H9 (cell line): ENCODE measurements around the gene TMEM233. TPM values are rescaled to one million over a fixed set of nuclear protein-coding genes. Genes with fewer than 3 reads are reported as not detected.
A peak's percentile ranks its signal among the peaks of the same experiment; 100 is the strongest.

ENCODE experiments used
- DNase-seq: peaks from one replicate; pipeline ENCODE4 v3.0.0-alpha.2; 2017
- H2AFZ ChIP-seq: one replicate; pipeline ENCODE4 v1.6.1; 2013; ENCODE audit warnings: mild to moderate bottlenecking, low read length, control low read depth, moderate library complexity
- H2AK5ac ChIP-seq: 2 replicates; pipeline ENCODE4 v1.6.1; 2013; ENCODE audit warnings: low read length, control low read depth, mixed read lengths; ENCODE audit not compliant: insufficient read length
- H2BK120ac ChIP-seq: one replicate; pipeline ENCODE4 v1.6.1; 2013; ENCODE audit warnings: low read depth, mild to moderate bottlenecking, low read length, control low read depth, inconsistent platforms; ENCODE audit not compliant: poor library complexity, severe bottlenecking
- H2BK12ac ChIP-seq: 2 replicates; pipeline ENCODE4 v1.6.1; 2013; ENCODE audit warnings: low read length, control low read depth, mixed read lengths, low read depth; ENCODE audit not compliant: insufficient read length
- H2BK15ac ChIP-seq: 2 replicates; pipeline ENCODE4 v1.6.1; 2013; ENCODE audit warnings: low read depth, low read length, control low read depth
- H2BK20ac ChIP-seq: one replicate; pipeline ENCODE4 v1.6.1; 2013; ENCODE audit warnings: low read depth, mild to moderate bottlenecking, low read length, control low read depth, inconsistent platforms; ENCODE audit not compliant: poor library complexity, severe bottlenecking
- H2BK5ac ChIP-seq: 2 replicates; pipeline ENCODE4 v1.6.1; 2013; ENCODE audit warnings: low read length, control low read depth, mixed read lengths; ENCODE audit not compliant: insufficient read length
- H3K14ac ChIP-seq: 2 replicates; pipeline ENCODE4 v1.6.1; 2013; ENCODE audit warnings: low read length, control low read depth; ENCODE audit not compliant: insufficient read depth
- H3K18ac ChIP-seq: 2 replicates; pipeline ENCODE4 v1.6.1; 2013; ENCODE audit warnings: low read depth, mild to moderate bottlenecking, mixed read lengths, low read length, control low read depth; ENCODE audit not compliant: insufficient read length
- H3K23ac ChIP-seq: 2 replicates; pipeline ENCODE4 v1.6.1; 2013; ENCODE audit warnings: low read length, control low read depth, mixed read lengths, low read depth; ENCODE audit not compliant: insufficient read length
- H3K23me2 ChIP-seq: 2 replicates; pipeline ENCODE4 v1.6.1; 2013; ENCODE audit warnings: low read depth, mild to moderate bottlenecking, mixed read lengths, low read length, control low read depth; ENCODE audit not compliant: insufficient read length, poor library complexity, severe bottlenecking
- H3K27ac ChIP-seq: 2 replicates; pipeline ENCODE4 v1.5.1; 2013; ENCODE audit warnings: low read length, control low read depth, mixed read lengths, low read depth; ENCODE audit not compliant: insufficient read length
- H3K27me3 ChIP-seq: 2 replicates; pipeline ENCODE4 v1.6.1; 2013; ENCODE audit warnings: low read length, control low read depth, inconsistent platforms; ENCODE audit not compliant: insufficient read depth
- H3K4ac ChIP-seq: 2 replicates; pipeline ENCODE4 v1.6.1; 2013; ENCODE audit warnings: low read depth, mild to moderate bottlenecking, control low read depth, inconsistent platforms, low read length, moderate library complexity
- H3K4me1 ChIP-seq: 2 replicates; pipeline ENCODE4 v1.6.1; 2013; ENCODE audit warnings: low read length, control low read depth, inconsistent platforms; ENCODE audit not compliant: insufficient read depth
- H3K4me2 ChIP-seq: 2 replicates; pipeline ENCODE4 v1.6.1; 2013; ENCODE audit warnings: low read length, control low read depth, mixed read lengths; ENCODE audit not compliant: insufficient read length, insufficient read depth
- H3K56ac ChIP-seq: 2 replicates; pipeline ENCODE4 v1.6.1; 2013; ENCODE audit warnings: low read depth, mild to moderate bottlenecking, mixed read lengths, low read length, control low read depth; ENCODE audit not compliant: insufficient read length
- H3K79me1 ChIP-seq: 2 replicates; pipeline ENCODE4 v1.6.1; 2013; ENCODE audit warnings: low read depth, mild to moderate bottlenecking, moderate library complexity, low read length, control low read depth, inconsistent platforms; ENCODE audit not compliant: insufficient read depth, poor library complexity, severe bottlenecking
- H3K79me2 ChIP-seq: 2 replicates; pipeline ENCODE4 v1.6.1; 2013; ENCODE audit warnings: low read length, control low read depth, inconsistent platforms; ENCODE audit not compliant: insufficient read depth
- H3K9ac ChIP-seq: 2 replicates; pipeline ENCODE4 v1.6.1; 2013; ENCODE audit warnings: low read length, control low read depth, mixed read lengths; ENCODE audit not compliant: insufficient read length; ENCODE audit errors: extremely low read depth
- H3K9me3 ChIP-seq: one replicate; pipeline ENCODE4 v1.6.1; 2013; ENCODE audit warnings: low read depth, low read length, inconsistent platforms; ENCODE audit not compliant: control insufficient read depth
- H3T11ph ChIP-seq: one replicate; pipeline ENCODE4 v1.6.1; 2013; ENCODE audit warnings: mild to moderate bottlenecking, low read length, control low read depth, inconsistent platforms
- H4K20me1 ChIP-seq: one replicate; pipeline ENCODE4 v1.6.1; 2013; ENCODE audit not compliant: control insufficient read depth, insufficient read length, insufficient read depth
- H4K5ac ChIP-seq: 2 replicates; pipeline ENCODE4 v1.6.1; 2013; ENCODE audit warnings: low read depth, mild to moderate bottlenecking, mixed read lengths, low read length, control low read depth; ENCODE audit not compliant: insufficient read length
- H4K8ac ChIP-seq: replicated peaks from 2 replicates; pipeline ENCODE4 v1.6.1; 2013; ENCODE audit warnings: low read length, control low read depth, mixed read lengths, low read depth; ENCODE audit not compliant: insufficient read length
- H4K91ac ChIP-seq: 2 replicates; pipeline ENCODE4 v1.6.1; 2013; ENCODE audit warnings: low read depth, mild to moderate bottlenecking, moderate library complexity, mixed read lengths, low read length, control low read depth; ENCODE audit not compliant: insufficient read length
- H3K27ac Mint-ChIP-seq, 3 experiments: 2 replicates in 2 of 3; 3 replicates in 1 of 3; pipeline ENCODE4 v1.8.0; 2020 to 2021; ENCODE audit warnings: mixed read lengths in 3 of 3, mild to moderate bottlenecking in 1 of 3, moderate library complexity in 1 of 3
- H3K27me3 Mint-ChIP-seq: 2 replicates; pipeline ENCODE4 v1.8.0; 2021; ENCODE audit warnings: low read depth, mild to moderate bottlenecking, moderate library complexity, mixed read lengths
- H3K36me3 Mint-ChIP-seq, 3 experiments: 2 replicates in 2 of 3; 3 replicates in 1 of 3; pipeline ENCODE4 v1.8.0; 2020 to 2021; ENCODE audit warnings: low read depth in 3 of 3, mixed read lengths in 3 of 3; ENCODE audit not compliant: insufficient read depth in 1 of 3
- H3K4me1 Mint-ChIP-seq, 2 experiments: 2 replicates each; pipeline ENCODE4 v1.8.0; 2020; ENCODE audit warnings: mixed read lengths in 2 of 2
- H3K4me3 Mint-ChIP-seq, 2 experiments: 2 replicates in 1 of 2; 3 replicates in 1 of 2; pipeline ENCODE4 v1.8.0; 2020 to 2021; ENCODE audit warnings: mild to moderate bottlenecking in 2 of 2, mixed read lengths in 2 of 2, moderate library complexity in 1 of 2
- H3K9me3 Mint-ChIP-seq, 2 experiments: 2 replicates in 1 of 2; 3 replicates in 1 of 2; pipeline ENCODE4 v1.8.0; 2020; ENCODE audit warnings: mild to moderate bottlenecking in 2 of 2, mixed read lengths in 2 of 2, moderate library complexity in 1 of 2
- WGBS: extraction: QIAGEN DNeasy Blood & Tissue Kit; methylation state at CpG from one replicate; pipeline ENCODE4 v1.1.7; 2013; ENCODE audit warnings: missing lambda C conversion rate, low lambda C conversion rate, mixed read lengths; ENCODE audit not compliant: insufficient read length; ENCODE audit errors: extremely low coverage; 5-methylcytosine and 5-hydroxymethylcytosine counted together
- total RNA-seq: library from RNA; stranded (reverse); gene quantifications from 2 replicates; pipeline ENCODE4 v1.2.1, GENCODE V29; 2021
- TF ChIP-seq, protein P1 (sequence below): fragments of 200-600 bp; sonication (generic); conservative IDR thresholded peaks from 3 replicates; pipeline ENCODE4 v1.8.0; 2021; ENCODE audit warnings: antibody characterized with exemption, mild to moderate bottlenecking

TMEM233 gene
- total RNA-seq, 1 experiment from 2014 or later = not detected

- H3T11ph ChIP-seq = no peak overlapping the region
- H2AK5ac ChIP-seq = no peak overlapping the region
- H3K4ac ChIP-seq = no peak overlapping the region
- H3K79me1 ChIP-seq = no peaks in the 10 kb centered on the region
- no peak overlapping the region for H3K56ac ChIP-seq
- no peaks in the 10 kb centered on the region for H3K4me1 ChIP-seq
- peaks cover 19% of the 10 kb centered on the region for H3K27me3 Mint-ChIP-seq
- no peak overlapping the region for H2BK15ac ChIP-seq
- H2BK12ac ChIP-seq = no peak overlapping the region
- H4K91ac ChIP-seq = no peak overlapping the region
- H3K79me2 ChIP-seq = no peaks in the 10 kb centered on the region
- no peak overlapping the region for H3K14ac ChIP-seq
- no peaks in the 10 kb centered on the region for H3K23me2 ChIP-seq
- no peak overlapping the region for H3K27ac Mint-ChIP-seq
- no peak overlapping the region for H3K18ac ChIP-seq
- no peak overlapping the region for H2AFZ ChIP-seq
- no peak overlapping the region for H4K8ac ChIP-seq
- no peak overlapping the region for H3K4me2 ChIP-seq
- no peaks in the 10 kb centered on the region; a peak in 1 of 7 replicates for H3K36me3 Mint-ChIP-seq
- no peak overlapping the region for H2BK120ac ChIP-seq
- no peaks in the 10 kb centered on the region for H4K20me1 ChIP-seq
- H3K4me3 Mint-ChIP-seq = no peak overlapping the region
- H3K9ac ChIP-seq = no peak overlapping the region
- no peak overlapping the region for H2BK5ac ChIP-seq
- DNase-seq = peak; percentile 53
- no peak overlapping the region for H3K23ac ChIP-seq
- no peak overlapping the region for H2BK20ac ChIP-seq
- peaks cover 0 to 2% of the 10 kb centered on the region in 2 experiments; a peak in 1 of 5 replicates for H3K9me3 Mint-ChIP-seq
- no peak overlapping the region for H4K5ac ChIP-seq
- H3K4me1 Mint-ChIP-seq = no peaks in the 10 kb centered on the region
- H3K9me3 ChIP-seq = no peaks in the 10 kb centered on the region
- H3K27me3 ChIP-seq = no peaks in the 10 kb centered on the region
- no CpG with 5 or more reads among the region's 4 CpGs for WGBS
- TF ChIP-seq, protein P1, sequence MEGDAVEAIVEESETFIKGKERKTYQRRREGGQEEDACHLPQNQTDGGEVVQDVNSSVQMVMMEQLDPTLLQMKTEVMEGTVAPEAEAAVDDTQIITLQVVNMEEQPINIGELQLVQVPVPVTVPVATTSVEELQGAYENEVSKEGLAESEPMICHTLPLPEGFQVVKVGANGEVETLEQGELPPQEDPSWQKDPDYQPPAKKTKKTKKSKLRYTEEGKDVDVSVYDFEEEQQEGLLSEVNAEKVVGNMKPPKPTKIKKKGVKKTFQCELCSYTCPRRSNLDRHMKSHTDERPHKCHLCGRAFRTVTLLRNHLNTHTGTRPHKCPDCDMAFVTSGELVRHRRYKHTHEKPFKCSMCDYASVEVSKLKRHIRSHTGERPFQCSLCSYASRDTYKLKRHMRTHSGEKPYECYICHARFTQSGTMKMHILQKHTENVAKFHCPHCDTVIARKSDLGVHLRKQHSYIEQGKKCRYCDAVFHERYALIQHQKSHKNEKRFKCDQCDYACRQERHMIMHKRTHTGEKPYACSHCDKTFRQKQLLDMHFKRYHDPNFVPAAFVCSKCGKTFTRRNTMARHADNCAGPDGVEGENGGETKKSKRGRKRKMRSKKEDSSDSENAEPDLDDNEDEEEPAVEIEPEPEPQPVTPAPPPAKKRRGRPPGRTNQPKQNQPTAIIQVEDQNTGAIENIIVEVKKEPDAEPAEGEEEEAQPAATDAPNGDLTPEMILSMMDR = peak; percentile 81
- no peak overlapping the region for H3K27ac ChIP-seq
Measured at GRCh38 chr12:119642986-119643385, 49.4 kb downstream of the TMEM233 start.
